Measurements from ENCODE around the gene FCRLB. TPM values are rescaled to one million over a fixed set of nuclear protein-coding genes. Genes with fewer than 3 reads are reported as not detected.

Gene FCRLB
- total and polyA plus RNA-seq, 2 donors (not counting 3 experiments of a cell fraction or from before 2014, with no cell fraction given), result 0.62 TPM

DNA sequence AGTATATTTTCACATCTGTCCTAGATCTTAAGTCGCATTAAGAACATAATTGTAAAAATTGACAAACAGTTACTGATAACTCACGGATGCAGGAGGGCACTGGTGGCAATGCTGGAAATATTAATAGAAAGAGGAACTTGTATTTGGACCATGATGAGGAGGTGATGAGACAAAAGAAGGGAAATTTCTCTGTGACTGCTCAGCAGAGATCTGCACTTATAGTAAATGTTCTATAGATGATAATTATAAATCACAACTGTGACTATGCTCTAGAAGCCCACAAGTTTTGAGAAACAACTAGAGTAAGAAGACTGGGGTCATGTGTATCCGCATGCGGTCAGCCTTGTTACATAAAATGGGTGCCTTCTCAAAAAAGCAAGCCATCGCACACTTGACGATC, 19.6 kb downstream of the FCRLB start:
- BruUV-seq (replicated peaks), result no TSS peak
- dilution Hi-C loops (cut with MboI; ENCODE audit: extremely low pct_ligation_motif_present, low sequenced_read_pairs), result no loop called here
- CTCF ChIA-PET, result interaction anchor here (0.7 to 7.5 kb wide), 16 partner anchors 8 to 296 kb away, joined by 3 to 102 read pairs (median 11); partner anchors contain the start of gene DUSP12

More for the DNA sequence above, 19.6 kb downstream of the FCRLB start:
- H3K9me1 ChIP-seq (replicated peaks; ENCODE audit: control insufficient read depth, extremely low read depth, insufficient read depth, low read length), result no peaks in the 10 kb centered on the region
- intact Hi-C loops (cut with micrococcal nuclease), result loop anchor here (1.0 to 10.0 kb wide), 3 partner anchors 94 to 254 kb away; no protein-coding TSS in a partner anchor
- H3K4me2 ChIP-seq (ENCODE audit: insufficient read depth, low read length), result no peak overlapping the region
- FAIRE-seq, result no peak
- no peaks in the 10 kb centered on the region for H3K79me2 ChIP-seq (ENCODE audit: control insufficient read depth, insufficient read depth, low read length)
- peaks cover 3% of the 10 kb centered on the region for H3K4me1 ChIP-seq (ENCODE audit: control insufficient read depth, extremely low read depth, insufficient read depth, low read length)
- H3K4me3 ChIP-seq (replicated peaks in 1 of 3; ENCODE audit: insufficient read depth in 1 of 3, low read depth in 1 of 3, low read length in 3 of 3), result no peak overlapping the region
- no peak overlapping the region for H2AFZ ChIP-seq (ENCODE audit: low read depth, low read length)
- no peaks in the 10 kb centered on the region for H3K36me3 ChIP-seq (ENCODE audit: control insufficient read depth in 2 of 2, extremely low read depth in 1 of 2, insufficient read depth in 2 of 2, low read length in 2 of 2)
- H3K9ac ChIP-seq (replicated peaks; ENCODE audit: extremely low read depth, insufficient read depth, low read length), result no peak overlapping the region
- POLR2A ChIA-PET, result no interaction called here
- DNase-seq (ENCODE audit: low read depth, low spot score), result no peak
- TF ChIP-seq POLR2AphosphoS5 (IDR thresholded peaks at IDR 0.05; ENCODE audit: insufficient read depth, low read depth, low read length) (no peak), FOS (IDR thresholded peaks at IDR 0.05; ENCODE audit: borderline replicate concordance, insufficient read depth, low read length) (no peak), POLR2A (IDR thresholded peaks at IDR 0.05; ENCODE audit: low read depth, low read length) (no peak), GATA2 (IDR thresholded peaks at IDR 0.05; ENCODE audit: insufficient read depth, insufficient read length, low read depth, low read length) (no peak), CTCF (IDR thresholded peaks at IDR 0.05; ENCODE audit: extremely low read depth in 1 of 2, insufficient read depth in 1 of 2, low read depth in 1 of 2, low read length in 2 of 2) (no peak), EZH2 (IDR thresholded peaks at IDR 0.05; ENCODE audit: borderline replicate concordance, low read depth, low read length, severe bottlenecking) (no peak), MYC (IDR thresholded peaks at IDR 0.05; ENCODE audit: low read depth, low read length) (no peak), JUN (IDR thresholded peaks at IDR 0.05; ENCODE audit: borderline replicate concordance, insufficient read depth, insufficient read length, low read depth) (no peak)
- TF ChIP-seq, protein P1, sequence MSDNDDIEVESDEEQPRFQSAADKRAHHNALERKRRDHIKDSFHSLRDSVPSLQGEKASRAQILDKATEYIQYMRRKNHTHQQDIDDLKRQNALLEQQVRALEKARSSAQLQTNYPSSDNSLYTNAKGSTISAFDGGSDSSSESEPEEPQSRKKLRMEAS (IDR thresholded peaks at IDR 0.05; ENCODE audit: insufficient read depth, insufficient read length), result no peak
- H3K27me3 ChIP-seq (ENCODE audit: control insufficient read depth in 2 of 2, insufficient read depth in 2 of 2, low read length in 2 of 2), result no peaks in the 10 kb centered on the region
- H3K9me3 ChIP-seq (replicated peaks; ENCODE audit: control insufficient read depth, insufficient read depth, low read length), result no peaks in the 10 kb centered on the region
- no peaks in the 10 kb centered on the region for H4K20me1 ChIP-seq (replicated peaks; ENCODE audit: control insufficient read depth, extremely low read depth, insufficient read depth, low read length)
- no peak overlapping the region for H3K27ac ChIP-seq (ENCODE audit: insufficient read depth, low read depth, low read length)

Measured in endothelial cell of umbilical vein (primary cell).